IMR-90 (cell line): ENCODE data around the gene ARRDC1. TPM values are rescaled to one million over a fixed set of nuclear protein-coding genes. Genes with fewer than 3 reads are reported as not detected.
"Not testable (repeated sequence)": the region's sequence is repeated elsewhere in the genome, so short reads cannot be mapped to it uniquely, and the experiment has no call there.

ENCODE experiments used
- ATAC-seq: fragments of 200-7000 bp; cut with Tn5 transposase; 2 replicates; pipeline ENCODE4 v1.9.1; 2020; ENCODE audit warnings: low read depth, mild to moderate bottlenecking, moderate library complexity
- BruUV-seq: library from RNA; stranded (reverse); fragments of 400-500 nt; replicated peaks from 2 replicates; lab custom pipeline; 2021; lab: Mats Ljungman, UMichigan
- CTCF ChIA-PET: fragments of 300-600 bp; formaldehyde crosslinking; extraction: SDS; loops from one replicate; lab custom pipeline; 2021; ENCODE audit warnings: antibody characterized with exemption; lab: Yijun Ruan, JAX
- POLR2A ChIA-PET: fragments of 300-600 bp; sonication (Branson Sonifier 250); formaldehyde crosslinking; loops from one replicate; lab custom pipeline; 2022; ENCODE audit warnings: antibody characterized with exemption; ENCODE audit not compliant: unreplicated experiment; lab: Charles Lee
- DNase-seq: peaks from one replicate; pipeline ENCODE4 v3.0.0; 2013
- H2AFZ ChIP-seq: replicated peaks from 2 replicates; pipeline ENCODE3; 2013; ENCODE audit warnings: low read length, mild to moderate bottlenecking; ENCODE audit not compliant: poor library complexity
- H2AK5ac ChIP-seq: 2 replicates; pipeline ENCODE4 v1.6.1; 2013; ENCODE audit warnings: low read depth, low read length, inconsistent platforms
- H2AK9ac ChIP-seq: replicated peaks from 2 replicates; pipeline ENCODE3; 2013; ENCODE audit warnings: mild to moderate bottlenecking, low read depth, low read length, moderate library complexity; ENCODE audit not compliant: poor library complexity
- H2BK120ac ChIP-seq: 2 replicates; pipeline ENCODE4 v1.6.1; 2013; ENCODE audit warnings: low read depth, low read length, inconsistent platforms
- H2BK15ac ChIP-seq: 3 replicates; pipeline ENCODE4 v1.6.1; 2013; ENCODE audit warnings: low read depth, low read length, inconsistent platforms
- H2BK20ac ChIP-seq: 2 replicates; pipeline ENCODE4 v1.6.1; 2013; ENCODE audit warnings: low read depth, mild to moderate bottlenecking, inconsistent platforms, low read length, moderate library complexity
- H2BK5ac ChIP-seq: 2 replicates; pipeline ENCODE4 v1.6.1; 2013; ENCODE audit warnings: mild to moderate bottlenecking, low read depth, low read length, inconsistent platforms; ENCODE audit not compliant: poor library complexity, severe bottlenecking
- H3K14ac ChIP-seq: replicated peaks from 2 replicates; pipeline ENCODE4 v1.6.1; 2013; ENCODE audit warnings: low read depth, low read length, inconsistent platforms
- H3K18ac ChIP-seq: 2 replicates; pipeline ENCODE4 v1.6.1; 2013; ENCODE audit warnings: low read depth, low read length, control low read depth
- H3K23ac ChIP-seq: 2 replicates; pipeline ENCODE4 v1.6.1; 2013; ENCODE audit warnings: low read depth, low read length, inconsistent platforms
- H3K27ac ChIP-seq: 2 replicates; pipeline ENCODE4 v1.5.1; 2013; ENCODE audit warnings: mild to moderate bottlenecking, control low read depth, low read length; ENCODE audit not compliant: insufficient read depth
- H3K27me3 ChIP-seq: 2 replicates; pipeline ENCODE4 v1.6.1; 2013; ENCODE audit warnings: low read length; ENCODE audit not compliant: control insufficient read depth, insufficient read depth
- H3K36me3 ChIP-seq: 2 replicates; pipeline ENCODE4 v1.6.1; 2013; ENCODE audit warnings: low read length, mixed read lengths; ENCODE audit not compliant: control insufficient read depth, insufficient read depth
- H3K4ac ChIP-seq: 2 replicates; pipeline ENCODE4 v1.6.1; 2013; ENCODE audit warnings: low read depth, low read length, inconsistent platforms
- H3K4me1 ChIP-seq: 2 replicates; pipeline ENCODE4 v1.6.1; 2013; ENCODE audit warnings: low read length, mixed read lengths; ENCODE audit not compliant: control insufficient read depth, insufficient read depth
- H3K4me2 ChIP-seq: 2 replicates; pipeline ENCODE4 v1.6.1; 2013; ENCODE audit warnings: low read depth, mild to moderate bottlenecking, control low read depth, low read length, moderate library complexity
- H3K4me3 ChIP-seq: 2 replicates; pipeline ENCODE4 v1.5.1; 2013; ENCODE audit warnings: low read depth, mild to moderate bottlenecking, control low read depth, low read length, moderate library complexity; ENCODE audit not compliant: insufficient read depth
- H3K56ac ChIP-seq: 2 replicates; pipeline ENCODE4 v1.6.1; 2013; ENCODE audit warnings: low read length, inconsistent platforms; ENCODE audit not compliant: insufficient read depth; ENCODE audit errors: extremely low read depth
- H3K79me1 ChIP-seq, 2 experiments: 2 replicates each; pipeline ENCODE4 v1.6.1; 2013; ENCODE audit warnings: low read length in 2 of 2, inconsistent platforms in 1 of 2, low read depth in 1 of 2
- H3K9ac ChIP-seq: 2 replicates; pipeline ENCODE4 v1.6.1; 2013; ENCODE audit warnings: low read depth, low read length, control low read depth
- H3K9me1 ChIP-seq: 2 replicates; pipeline ENCODE4 v1.6.1; 2013; ENCODE audit warnings: low read length, inconsistent platforms; ENCODE audit not compliant: insufficient read depth
- H3K9me3 ChIP-seq: 2 replicates; pipeline ENCODE4 v1.6.1; 2013; ENCODE audit warnings: low read length; ENCODE audit not compliant: control insufficient read depth, insufficient read depth
- H4K20me1 ChIP-seq: 2 replicates; pipeline ENCODE4 v1.6.1; 2013; ENCODE audit warnings: low read length, inconsistent platforms; ENCODE audit not compliant: insufficient read depth
- H4K5ac ChIP-seq: 2 replicates; pipeline ENCODE4 v1.6.1; 2013; ENCODE audit warnings: mild to moderate bottlenecking, low read depth, low read length, control low read depth
- H4K8ac ChIP-seq, 2 experiments: 2 replicates each; pipeline ENCODE4 v1.6.1; 2013; ENCODE audit warnings: low read depth in 2 of 2, low read length in 2 of 2, control low read depth in 1 of 2, inconsistent platforms in 1 of 2
- H4K91ac ChIP-seq: 2 replicates; pipeline ENCODE4 v1.6.1; 2013; ENCODE audit warnings: low read depth, low read length, inconsistent platforms; ENCODE audit not compliant: insufficient read depth
- WGBS, 2 experiments: methylation state at CpG; one replicate each; pipeline versions ENCODE4 v1.1.5 to v1.1.7; 2013; ENCODE audit warnings: missing lambda C conversion rate in 2 of 2; ENCODE audit not compliant: insufficient read length in 1 of 2; ENCODE audit errors: extremely low coverage in 2 of 2; 5-methylcytosine and 5-hydroxymethylcytosine counted together
- dilution Hi-C: fragments of 300-500 bp; cut with HindIII; formaldehyde crosslinking; loops from one replicate; pipeline ENCODE4 v1.14.3; 2018; ENCODE audit warnings: low sequenced_read_pairs; ENCODE audit not compliant: unreplicated experiment
- in situ Hi-C: fragments of 300-500 bp; cut with MboI; formaldehyde crosslinking; loops from 3 replicates; pipeline ENCODE4 v1.14.3; 2019; ENCODE audit warnings: low sequenced_read_pairs, inconsistent platforms, mixed read lengths
- intact Hi-C: fragments of 100-400 bp; cut with micrococcal nuclease; formaldehyde crosslinking; loops from 2 replicates; pipeline ENCODE4 v1.10.0; 2022
- polyA plus RNA-seq, 3 experiments: library from polyadenylated mRNA; depleted of rRNA; stranded (reverse); fragments of >200 nt; gene quantifications; 2 replicates each; pipeline ENCODE4 v1.2.3, GENCODE V29; 2012; ENCODE audit warnings: low replicate concordance in 1 of 3
- total RNA-seq: library from RNA; depleted of rRNA; stranded (reverse); fragments of >200 nt; gene quantifications from 2 replicates; pipeline ENCODE4 v1.2.3, GENCODE V29; 2012

The ARRDC1 gene
- total and polyA plus RNA-seq, 2 of the 4 experiments (the other 2 are of a cell fraction) = 7.7 to 41.4 TPM

DNA sequence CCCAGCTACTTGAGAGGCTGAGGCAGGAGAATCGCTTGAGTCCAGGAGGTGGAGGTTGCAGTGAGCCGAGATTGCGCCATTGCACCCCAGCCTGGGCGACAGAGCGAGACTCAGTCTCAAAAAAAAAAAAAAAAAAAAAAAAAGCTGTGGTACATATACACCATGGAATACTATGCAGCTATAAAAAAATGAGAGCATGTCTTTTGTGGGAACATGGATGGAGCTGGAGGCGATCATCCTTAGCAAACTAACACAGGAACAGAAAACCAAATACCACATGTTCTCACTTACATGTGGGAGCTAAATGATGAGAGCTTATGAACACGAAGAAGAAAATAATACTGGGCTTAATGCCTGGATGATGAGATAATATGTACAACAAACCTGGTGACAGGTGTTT lies 8.9 kb upstream of the ARRDC1 start:
- H3K4ac ChIP-seq, CTCF ChIA-PET: not testable (repeated sequence)

More for the DNA sequence above, 8.9 kb upstream of the ARRDC1 start:
- H2BK15ac ChIP-seq, POLR2A ChIA-PET, dilution Hi-C loops, H3K4me1 ChIP-seq, H3K9me3 ChIP-seq, intact Hi-C loops, BruUV-seq, H3K79me1 ChIP-seq, H2AFZ ChIP-seq, H4K20me1 ChIP-seq, H2BK20ac ChIP-seq, H3K9me1 ChIP-seq, H3K27ac ChIP-seq, H2AK9ac ChIP-seq, H2AK5ac ChIP-seq, DNase-seq, H2BK120ac ChIP-seq, H3K4me3 ChIP-seq, ATAC-seq, H3K14ac ChIP-seq, H4K8ac ChIP-seq, H3K18ac ChIP-seq, H4K5ac ChIP-seq, H3K23ac ChIP-seq, H3K27me3 ChIP-seq, H3K36me3 ChIP-seq, H3K56ac ChIP-seq, H2BK5ac ChIP-seq, in situ Hi-C loops, H4K91ac ChIP-seq, H3K9ac ChIP-seq, H3K4me2 ChIP-seq: not testable (repeated sequence)
- WGBS, 2 experiments = no CpG with 5 or more reads among the region's 7 CpGs
